ENCODE measurements around the gene CBARP. TPM values are rescaled to one million over a fixed set of nuclear protein-coding genes. Genes with fewer than 3 reads are reported as not detected.

CBARP gene
- total and polyA plus RNA-seq, 9 of the 15 experiments (the other 6 are each of a cell fraction or from before 2014, with no cell fraction given): 0.03 to 8.9 (median 1.2) TPM; not detected in 1

GRCh38 chr19:1271528-1272422 lies 34.0 kb upstream of the CBARP start (continued):
- TF ChIP-seq REST (IDR thresholded peaks at IDR 0.05; ENCODE audit: borderline replicate concordance) (no peak), REST (CRISPR knock-in tag; IDR thresholded peaks at IDR 0.05; ENCODE audit: low read depth) (no peak), SMARCB1 (IDR thresholded peaks at IDR 0.05; ENCODE audit: insufficient read length, low read depth) (no peak), MECOM (CRISPR knock-in tag; IDR thresholded peaks at IDR 0.05) (no peak), ELF2 (CRISPR knock-in tag; IDR thresholded peaks at IDR 0.05) (no peak), GTF2B (IDR thresholded peaks at IDR 0.05; ENCODE audit: extremely low read depth, insufficient read length) (no peak), FOSL1 (tag; conservative IDR thresholded peaks at IDR 0.05) (no peak), SMARCA5 (IDR thresholded peaks at IDR 0.05) (no peak), CHD4 (IDR thresholded peaks at IDR 0.05; ENCODE audit: insufficient read depth, insufficient replicate concordance, low read depth, low read length, poor library complexity, severe bottlenecking) (no peak), ILK (tag; IDR thresholded peaks at IDR 0.05; ENCODE audit: borderline replicate concordance, low read depth) (no peak), ZNF398 (CRISPR knock-in tag; IDR thresholded peaks at IDR 0.05) (no peak), COPS2 (conservative IDR thresholded peaks at IDR 0.05) (no peak), YBX1 (IDR thresholded peaks at IDR 0.05) (no peak)

Data from K562 (cell line).